TTC549 (cell line): ENCODE results near the gene PTPRM.

Experiments
- FAIRE-seq: peaks from 2 replicates; lab custom pipeline; 2012; peaks lifted over from hg19 to GRCh38; lab: Jason Lieb, UNC

The PTPRM gene

GRCh38 chr18:7567474-7568425, 634 bp downstream of the PTPRM start:
- FAIRE-seq, result no peak

GRCh38 chr18:7568426-7568825, 1.3 kb downstream of the PTPRM start:
- FAIRE-seq, result no peak

GRCh38 chr18:7571626-7572025, 4.5 kb downstream of the PTPRM start:
- no peak for FAIRE-seq

- no peak for FAIRE-seq
Observed at GRCh38 chr18:7572822-7573221, 5.7 kb downstream of the PTPRM start.

- no peak for FAIRE-seq
Observed at GRCh38 chr18:7575465-7576028, 8.4 kb downstream of the PTPRM start.

GRCh38 chr18:7576077-7576476, 9.0 kb downstream of the PTPRM start:
- FAIRE-seq, result no peak

- no peak for FAIRE-seq
Observed at GRCh38 chr18:7576685-7577084, 9.6 kb downstream of the PTPRM start.

- no peak for FAIRE-seq
Observed at GRCh38 chr18:7577706-7578105, 10.6 kb downstream of the PTPRM start.

GRCh38 chr18:7579176-7579917, 12.2 kb downstream of the PTPRM start:
- FAIRE-seq, result no peak

- FAIRE-seq, result no peak
Observed at GRCh38 chr18:7579918-7580542, 12.9 kb downstream of the PTPRM start.

GRCh38 chr18:7584646-7585275, 17.6 kb downstream of the PTPRM start:
- no peak for FAIRE-seq

GRCh38 chr18:7585276-7585670, 18.2 kb downstream of the PTPRM start:
- FAIRE-seq, result no peak

- FAIRE-seq, result no peak
Observed at GRCh38 chr18:7586379-7586778, 19.3 kb downstream of the PTPRM start.

GRCh38 chr18:7590826-7591560, 23.9 kb downstream of the PTPRM start:
- FAIRE-seq, result no peak

GRCh38 chr18:7592305-7593071, 25.4 kb downstream of the PTPRM start:
- FAIRE-seq, result no peak

- no peak for FAIRE-seq
Observed at GRCh38 chr18:7593218-7593819, 26.2 kb downstream of the PTPRM start.

- FAIRE-seq, result no peak
Observed at GRCh38 chr18:7596147-7596546, 29.0 kb downstream of the PTPRM start.

- FAIRE-seq, result no peak
Observed at GRCh38 chr18:7597500-7597899, 30.4 kb downstream of the PTPRM start.

GRCh38 chr18:7598167-7599047, 31.3 kb downstream of the PTPRM start:
- no peak for FAIRE-seq
